Glomerular visceral epithelial cell (primary cell): ENCODE results near the gene DLX1.
"Not testable (repeated sequence)": the region's sequence is repeated elsewhere in the genome, so short reads cannot be mapped to it uniquely, and the experiment has no call there.

ENCODE experiments used
- DNase-seq: peaks from one replicate; pipeline ENCODE4 v3.0.0-alpha.2; 2016; ENCODE audit errors: extremely low spot score

DLX1 gene

GRCh38 chr2:172114176-172114575, 28.9 kb downstream of the DLX1 start:
- DNase-seq = not testable (repeated sequence)

GRCh38 chr2:172114579-172114978, 29.3 kb downstream of the DLX1 start:
- no peak for DNase-seq

DNA sequence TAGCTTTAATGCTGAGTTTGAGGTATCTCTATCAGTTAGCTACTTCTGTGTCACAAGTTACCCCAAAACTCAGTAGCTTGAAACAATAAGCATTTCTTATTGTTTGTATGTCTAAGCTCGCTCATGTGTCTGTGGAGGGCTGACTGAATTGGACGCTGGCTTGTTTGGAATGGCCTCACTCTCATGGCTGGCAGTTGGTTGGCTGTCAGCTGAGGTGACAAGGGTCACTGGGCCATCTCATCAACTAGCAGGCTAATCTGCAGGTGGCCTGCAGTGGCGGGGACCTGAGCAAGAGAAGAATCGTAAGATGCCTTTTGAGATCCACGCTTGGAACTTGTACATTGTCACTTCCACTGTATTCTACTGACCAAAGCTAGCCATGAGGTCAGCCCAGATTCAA, 30.8 kb downstream of the DLX1 start:
- DNase-seq = no peak

DNA sequence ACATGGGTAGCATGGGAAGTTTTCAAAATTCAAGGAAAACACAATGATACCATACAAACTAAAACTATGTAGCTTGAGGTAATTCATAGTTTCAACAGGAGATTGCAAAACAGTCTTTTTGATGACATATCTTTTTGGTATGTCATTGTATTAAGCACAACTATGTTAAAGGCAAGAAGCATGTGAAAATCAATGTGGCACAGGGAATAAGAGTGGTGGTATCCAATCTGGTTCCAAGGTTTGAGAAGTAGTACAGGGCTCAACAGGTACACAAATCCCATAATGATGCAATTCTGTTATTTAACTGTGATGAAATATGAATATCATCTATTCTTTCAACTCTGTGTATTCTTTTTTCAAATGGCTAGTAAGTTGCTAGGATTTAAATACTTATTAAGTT, 33.8 kb downstream of the DLX1 start:
- peak; percentile 36 for DNase-seq

- DNase-seq = no peak
Measured at GRCh38 chr2:172120118-172120517, 34.8 kb downstream of the DLX1 start.

DNA sequence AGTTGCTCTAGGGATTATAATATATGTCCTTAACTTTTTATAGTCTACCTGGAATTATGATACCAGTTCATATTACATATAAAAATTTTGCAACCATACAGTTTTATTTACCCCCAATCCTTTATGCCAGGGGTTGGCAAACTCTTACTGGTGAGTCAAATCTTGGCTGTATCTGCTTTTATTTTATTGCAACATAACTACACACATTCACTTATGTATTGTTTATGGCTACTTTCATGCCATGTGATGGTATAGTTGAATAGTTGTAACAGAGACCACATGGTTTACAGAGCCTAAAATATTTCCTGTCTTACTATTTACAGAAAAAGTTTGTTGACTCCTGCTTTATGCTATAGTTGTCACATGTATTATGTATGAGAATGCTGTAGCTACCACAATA, 43.2 kb downstream of the DLX1 start:
- DNase-seq = no peak

DNA sequence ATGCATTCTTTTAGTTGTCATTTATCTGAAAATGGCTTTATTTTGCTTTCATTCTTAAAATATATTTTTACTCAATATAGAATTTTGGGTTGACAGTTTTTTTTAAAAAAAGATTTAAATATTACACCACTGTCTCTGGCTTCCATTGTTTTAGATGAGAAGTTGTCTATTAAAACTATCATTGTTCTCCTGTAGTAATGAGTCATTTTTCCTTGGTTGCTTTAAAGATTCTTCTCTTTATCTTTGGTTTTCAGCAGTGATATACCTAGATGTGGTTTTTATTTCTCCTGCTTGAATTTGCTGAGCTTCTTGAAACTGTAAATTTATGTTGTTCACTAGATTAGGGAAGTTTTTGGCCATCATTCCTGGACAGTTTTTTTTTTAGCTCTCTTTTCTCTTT, 44.1 kb downstream of the DLX1 start:
- no peak for DNase-seq

DNA sequence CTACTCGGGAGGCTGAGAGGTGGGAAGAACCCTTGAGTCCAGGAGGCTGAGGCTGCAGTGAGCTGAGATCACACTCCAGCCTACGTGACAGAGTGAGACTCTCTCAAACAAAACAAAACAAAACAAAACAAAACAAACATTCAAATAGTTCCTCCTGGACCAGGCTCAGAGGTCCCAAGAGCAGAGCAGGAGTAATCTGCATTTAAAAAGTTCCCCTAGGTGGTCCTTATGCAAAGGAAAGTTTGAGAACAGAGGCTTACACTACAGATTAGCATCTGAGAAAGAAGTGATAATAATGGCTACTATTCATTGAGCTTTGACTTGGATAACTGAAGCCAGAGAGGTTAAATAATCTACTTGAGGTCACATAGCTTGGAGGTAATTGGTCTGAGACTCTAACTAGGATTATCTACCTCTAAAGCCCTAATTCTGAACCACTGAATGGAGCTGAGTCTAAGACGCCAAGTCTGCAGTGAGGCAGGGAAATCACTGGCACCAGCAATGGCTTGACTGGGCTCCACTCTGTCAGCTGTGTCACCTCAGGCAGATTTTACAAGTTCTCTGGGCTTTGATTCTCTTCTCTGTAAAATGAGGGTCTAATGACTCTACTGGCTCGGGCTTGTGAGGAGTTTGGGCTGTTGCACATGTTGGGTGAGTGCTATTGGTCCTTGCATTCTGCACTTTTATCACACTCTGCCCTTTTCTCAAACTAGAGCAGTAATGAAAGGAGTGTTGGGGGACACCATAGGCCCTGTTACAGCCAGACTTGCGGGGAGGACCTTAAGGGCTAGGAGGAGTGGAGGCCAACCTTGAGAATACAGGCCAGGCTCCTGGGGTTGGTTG, 46.6 kb downstream of the DLX1 start:
- DNase-seq = no peak

DNA sequence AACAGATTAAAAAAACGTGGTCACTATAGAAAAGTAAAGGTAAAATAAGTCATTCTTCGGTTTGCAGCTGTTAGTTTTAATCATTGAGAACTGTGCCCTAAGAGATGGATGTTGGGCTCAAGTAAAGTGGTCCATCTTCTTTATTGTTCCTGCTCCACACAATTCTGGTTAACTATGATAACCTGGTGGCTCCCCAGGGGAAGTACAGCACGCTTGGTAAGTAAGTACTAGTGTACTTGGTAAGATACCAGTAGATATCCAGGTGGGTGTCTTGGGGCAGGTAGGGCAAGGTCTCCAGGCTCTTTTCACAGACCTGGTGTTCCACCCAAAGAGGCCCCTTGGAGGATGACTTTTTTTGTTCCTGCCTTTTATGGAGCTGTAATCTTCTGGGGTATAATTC, 49.0 kb downstream of the DLX1 start:
- no peak for DNase-seq

DNA sequence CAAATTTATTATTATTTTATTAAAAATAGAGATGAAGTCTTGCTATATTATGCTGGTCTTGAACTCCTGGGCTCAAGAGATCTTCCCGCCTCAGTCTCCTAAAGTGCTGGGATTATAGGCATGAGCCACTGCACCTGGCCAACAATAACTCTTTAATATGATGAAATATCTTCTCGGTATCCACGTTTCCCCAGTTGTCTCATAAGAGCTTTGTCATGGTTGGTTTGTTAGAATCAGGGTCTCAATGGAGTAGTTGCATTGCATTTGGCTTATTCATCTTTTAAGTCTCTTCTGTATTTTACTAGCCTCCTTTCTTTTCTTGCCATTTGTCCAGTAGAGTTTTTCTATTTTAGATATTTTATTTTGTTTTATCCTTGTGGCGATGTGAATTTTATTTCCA, 50.1 kb downstream of the DLX1 start:
- DNase-seq = no peak

DNA sequence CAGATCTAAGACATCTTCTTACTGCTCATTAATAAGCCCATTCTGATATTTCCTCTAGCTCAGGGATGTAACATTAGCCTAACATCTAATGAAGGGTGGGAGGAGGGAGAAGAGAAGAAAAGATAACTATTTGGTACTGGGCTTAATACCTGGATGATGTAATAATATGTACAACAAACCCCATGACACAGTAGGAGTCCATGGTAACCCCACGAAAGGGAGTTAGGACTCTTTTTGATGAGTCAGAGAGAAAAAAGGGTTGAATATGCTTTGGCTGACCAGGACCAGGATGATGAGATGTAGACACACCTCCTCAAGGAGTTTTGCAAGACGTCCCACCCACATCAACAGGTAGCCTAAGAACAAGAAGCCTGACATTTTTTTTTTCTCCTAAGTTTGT, 51.8 kb downstream of the DLX1 start:
- no peak for DNase-seq

GRCh38 chr2:172137943-172138342, 52.6 kb downstream of the DLX1 start:
- no peak for DNase-seq

DNA sequence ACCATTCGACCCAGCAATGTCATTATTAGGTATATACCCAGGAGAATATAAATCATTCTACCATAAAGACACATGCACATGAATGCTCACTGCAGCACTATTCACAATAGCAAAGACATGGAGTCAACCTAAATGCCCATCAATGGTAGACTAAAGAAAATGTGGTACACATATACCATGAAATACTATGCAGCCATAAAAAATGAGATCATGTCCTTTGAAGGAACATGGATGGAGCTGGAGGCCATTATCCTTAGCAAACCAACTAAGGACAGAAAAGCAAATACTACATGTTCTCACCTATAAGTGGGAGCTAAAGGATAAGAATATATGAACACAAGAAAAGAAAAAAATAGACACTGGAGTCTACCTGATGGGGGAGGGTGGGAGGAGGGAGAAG, 53.4 kb downstream of the DLX1 start:
- DNase-seq = not testable (repeated sequence)
